ENCODE measurements around the gene EPS15.

GRCh38 chr1:51559501-51559900 lies 40.4 kb upstream of the EPS15 start:
- TF ChIP-seq CTCF (IDR thresholded peaks at IDR 0.05), result no peak
- TF ChIP-seq EP300 (IDR thresholded peaks at IDR 0.05), result no peak

All from tibial nerve (tissue), 4 donors.